Activated CD4-positive, CD25-positive, alpha-beta regulatory T cell (primary cell): ENCODE results near the gene TBC1D2B.
"Not testable (repeated sequence)": the region's sequence is repeated elsewhere in the genome, so short reads cannot be mapped to it uniquely, and the experiment has no call there.

Experiments used
- DNase-seq, 4 experiments: peaks; one replicate each; lab custom pipeline; 2025; lab: John Stamatoyannopoulos, UW

Gene TBC1D2B

DNA sequence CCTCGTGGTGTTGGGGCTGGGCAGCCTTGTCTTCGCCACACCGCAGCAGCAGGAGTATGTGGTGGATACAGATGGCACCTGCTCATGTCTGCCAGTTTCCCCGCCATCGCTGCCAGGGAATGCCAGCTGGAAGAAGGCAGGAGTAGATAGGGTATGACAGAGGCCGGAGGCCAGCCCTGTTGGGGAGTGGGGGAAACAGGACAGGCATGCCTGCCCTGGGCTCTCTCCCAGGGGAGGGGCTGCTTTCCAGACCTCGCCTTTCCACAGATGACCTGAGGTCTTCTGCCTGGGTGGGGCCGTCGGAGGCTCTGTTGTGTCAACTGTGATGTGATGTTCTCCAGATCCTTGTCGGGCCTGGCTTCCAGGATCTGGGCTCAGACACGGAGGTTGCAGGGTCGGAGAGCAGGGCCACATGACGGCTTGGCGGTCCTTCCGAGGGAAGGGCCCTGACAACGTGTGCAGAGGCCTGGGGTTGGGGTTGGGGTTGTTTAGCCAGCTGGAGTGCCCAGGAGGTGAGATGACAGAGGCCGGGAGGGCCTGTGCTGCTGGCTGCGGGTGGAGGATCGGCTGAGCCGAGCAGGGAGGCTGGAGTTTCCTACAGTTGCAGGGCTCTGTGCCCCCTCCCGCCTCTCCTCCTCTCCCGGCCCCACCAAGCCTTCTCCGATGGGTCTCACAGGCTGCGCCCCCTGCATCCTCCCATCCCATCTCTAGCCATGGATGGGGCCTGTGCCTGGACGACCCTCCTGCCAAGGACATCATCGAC, 102.0 kb downstream of the TBC1D2B start:
- no peak for DNase-seq

DNA sequence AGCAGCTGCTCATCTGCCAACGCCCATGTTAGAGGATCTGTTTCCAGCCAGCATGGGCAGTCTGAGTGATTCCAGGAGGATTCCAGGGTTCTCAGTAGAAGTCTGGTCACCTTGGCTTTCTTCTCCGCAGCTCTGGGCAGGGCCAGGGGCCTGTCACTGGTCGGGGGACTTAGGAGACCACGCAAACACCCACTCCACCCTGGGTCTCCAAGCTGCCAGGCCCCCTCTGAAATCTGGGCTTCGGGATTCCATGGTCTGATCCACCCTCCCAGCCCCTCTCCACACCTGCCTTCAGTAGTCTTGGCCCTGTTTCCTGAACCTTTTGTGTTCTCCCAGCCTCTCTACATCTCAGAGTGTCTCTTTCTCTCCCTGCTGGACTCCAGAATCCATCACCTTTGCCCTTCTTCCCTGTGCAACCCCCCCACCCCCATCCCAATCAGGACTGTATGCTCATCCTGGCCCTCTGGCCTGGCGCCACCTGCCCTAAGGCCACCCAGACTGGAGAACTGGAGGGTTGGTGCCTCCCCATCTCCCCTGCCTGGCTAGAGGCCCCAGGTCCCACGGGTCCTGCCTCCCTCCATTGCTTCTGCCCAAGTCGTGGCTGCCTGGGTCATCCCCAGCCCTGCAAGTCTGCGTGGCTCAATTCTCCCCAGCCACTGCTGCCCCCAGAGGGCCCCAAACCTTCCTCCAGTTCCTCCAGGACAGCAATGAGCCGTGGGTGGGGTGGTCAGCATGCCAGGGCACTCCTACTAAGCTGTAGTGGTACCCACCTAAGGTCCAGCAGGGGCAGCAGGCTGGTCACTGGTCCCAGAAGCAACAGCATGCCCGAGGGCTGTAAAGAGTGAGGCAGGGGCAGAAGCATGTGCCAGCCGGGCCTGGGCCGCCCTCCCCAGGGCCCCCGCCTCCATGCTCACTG, 102.8 kb downstream of the TBC1D2B start:
- no peak for DNase-seq

DNA sequence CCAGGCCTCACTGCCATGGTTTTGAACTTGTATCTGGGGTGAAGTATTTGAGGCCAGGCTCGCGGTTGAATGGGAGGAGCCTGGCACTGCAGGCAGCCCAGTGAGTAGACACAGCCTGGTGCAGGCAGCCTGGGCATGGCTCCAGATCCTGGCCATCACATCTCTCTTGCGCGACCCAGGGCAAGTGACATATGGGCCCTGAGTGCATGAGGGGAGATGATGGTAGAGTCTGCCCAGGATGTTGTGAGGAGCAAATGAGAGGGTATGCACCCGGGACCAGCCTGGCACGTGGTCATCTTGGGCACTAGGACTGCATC, 103.5 kb downstream of the TBC1D2B start:
- no peak for DNase-seq

DNA sequence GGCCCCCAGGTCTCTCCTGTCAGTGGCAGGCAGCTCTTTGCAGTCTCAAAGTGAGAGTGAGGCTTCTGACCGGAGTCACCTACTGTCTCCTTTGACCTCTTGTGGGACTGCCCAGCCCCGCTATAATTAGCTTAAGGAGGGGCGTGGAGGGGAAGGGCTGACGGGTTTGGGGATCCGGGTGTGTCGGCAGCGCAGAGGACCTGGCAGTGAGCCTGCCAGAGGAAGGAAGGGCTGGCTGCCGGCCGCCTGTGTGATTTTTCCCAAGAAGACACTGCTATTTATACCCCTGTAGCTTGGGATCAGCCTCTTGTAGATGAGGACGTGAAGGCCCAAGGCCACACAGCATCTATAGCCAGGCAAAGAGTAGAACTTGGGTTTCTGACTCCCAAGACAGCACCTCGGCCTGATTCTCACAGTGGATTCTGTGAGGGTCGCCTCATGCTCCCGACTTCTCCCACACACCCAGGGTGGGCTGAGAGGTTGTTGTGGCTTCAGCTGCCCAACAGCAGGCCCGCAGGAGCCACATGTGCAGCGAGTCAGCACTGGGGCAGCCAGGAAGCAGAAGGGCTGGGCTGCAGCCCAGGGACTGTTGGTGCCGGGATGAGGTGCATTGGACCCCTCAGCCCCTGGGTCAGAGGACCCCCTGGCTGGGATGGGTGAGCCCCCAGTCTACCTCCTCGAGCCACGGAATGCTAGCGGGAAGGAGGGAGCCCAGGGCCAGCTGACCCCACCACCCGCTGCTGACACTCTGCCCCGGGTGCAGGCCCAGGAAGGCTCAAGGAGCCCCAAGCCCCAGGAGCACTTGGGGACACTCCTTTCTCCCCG, 104.0 kb downstream of the TBC1D2B start:
- not testable (repeated sequence) for DNase-seq

DNA sequence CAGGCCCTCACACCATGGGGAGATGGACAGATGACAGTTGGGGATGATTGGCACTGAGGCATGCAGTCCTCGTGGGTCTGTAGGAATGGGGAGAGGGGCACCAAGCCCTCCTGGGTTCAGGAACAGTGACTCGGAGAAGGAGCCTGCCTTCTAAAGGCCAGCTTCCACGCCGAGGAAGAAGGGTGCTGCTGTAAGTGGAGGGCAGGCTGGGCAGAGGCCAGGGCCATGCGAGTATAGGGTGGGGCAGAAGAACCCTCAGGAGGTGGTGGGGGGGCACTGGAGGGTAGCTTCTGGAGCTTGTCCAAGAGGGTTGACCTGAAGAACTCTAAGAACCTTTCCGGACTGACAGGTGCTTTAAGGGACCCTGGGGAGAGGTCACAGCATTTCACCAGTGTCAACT, 104.8 kb downstream of the TBC1D2B start:
- not testable (repeated sequence) for DNase-seq

DNA sequence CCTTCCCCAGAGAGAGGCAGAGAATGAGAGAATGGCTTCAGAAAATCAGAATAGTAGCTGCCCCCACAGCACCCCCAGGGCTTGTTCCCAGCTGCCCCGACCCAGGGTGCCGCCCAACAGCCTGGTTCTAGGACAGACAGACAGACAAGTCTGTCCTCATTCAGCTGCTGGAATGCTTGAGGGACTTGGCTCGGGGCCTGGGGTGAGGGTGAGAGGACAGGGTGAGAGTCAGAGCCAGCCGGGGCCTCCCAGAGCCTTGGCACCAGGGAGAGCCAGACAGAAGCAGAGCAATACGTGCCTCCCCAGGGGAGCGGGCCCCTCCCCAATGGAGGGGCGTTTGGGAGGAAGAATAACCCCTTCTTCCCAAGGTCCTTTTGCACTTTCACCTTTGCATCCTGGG, 105.6 kb downstream of the TBC1D2B start:
- not testable (repeated sequence) for DNase-seq

DNA sequence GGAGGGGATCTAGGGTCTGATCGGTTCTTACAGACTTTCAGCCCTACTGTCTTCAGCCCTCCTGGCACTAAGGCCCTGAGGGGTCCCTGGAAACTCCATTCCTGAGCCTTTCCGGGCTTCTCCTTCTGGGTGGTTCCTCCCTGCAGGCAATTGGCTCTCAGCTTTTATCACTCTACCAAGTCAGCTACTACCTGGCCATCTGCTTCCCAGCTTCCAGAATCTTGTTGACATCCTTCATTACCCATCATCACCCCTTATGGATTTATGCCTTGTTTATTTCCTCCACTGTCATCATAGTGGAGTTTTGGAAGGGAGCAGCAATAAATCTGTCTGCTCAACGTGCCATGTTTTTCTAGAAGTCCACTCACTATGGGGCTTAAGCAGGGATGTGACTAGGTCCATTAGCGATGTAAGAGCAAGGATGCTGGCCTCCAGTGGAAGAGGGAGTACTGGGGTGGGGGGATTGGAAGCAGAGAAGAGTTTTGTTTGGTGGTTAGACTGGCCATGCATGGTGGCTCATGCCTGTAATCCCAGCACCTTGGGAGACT, 106.6 kb downstream of the TBC1D2B start:
- DNase-seq: not testable (repeated sequence)

DNA sequence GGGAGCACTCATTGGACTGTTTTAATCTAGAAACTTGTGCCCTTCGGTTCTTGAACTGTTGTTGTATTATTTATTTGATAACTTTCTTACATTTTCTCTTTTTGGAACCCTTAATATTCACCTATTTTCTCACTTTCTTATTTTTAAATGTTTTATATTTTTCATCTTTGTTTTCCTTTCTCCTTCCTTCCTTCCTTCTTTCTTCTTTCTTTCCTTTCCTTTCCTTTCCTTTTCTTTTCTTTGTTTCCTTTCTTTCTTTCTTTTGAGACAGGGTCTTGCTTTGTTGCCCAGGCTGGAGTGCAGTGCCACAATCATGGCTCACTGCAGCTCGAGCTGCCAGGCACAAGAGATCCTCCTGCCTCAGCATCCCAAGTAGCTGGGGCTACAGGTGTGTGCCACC, 108.5 kb downstream of the TBC1D2B start:
- no peak for DNase-seq

DNA sequence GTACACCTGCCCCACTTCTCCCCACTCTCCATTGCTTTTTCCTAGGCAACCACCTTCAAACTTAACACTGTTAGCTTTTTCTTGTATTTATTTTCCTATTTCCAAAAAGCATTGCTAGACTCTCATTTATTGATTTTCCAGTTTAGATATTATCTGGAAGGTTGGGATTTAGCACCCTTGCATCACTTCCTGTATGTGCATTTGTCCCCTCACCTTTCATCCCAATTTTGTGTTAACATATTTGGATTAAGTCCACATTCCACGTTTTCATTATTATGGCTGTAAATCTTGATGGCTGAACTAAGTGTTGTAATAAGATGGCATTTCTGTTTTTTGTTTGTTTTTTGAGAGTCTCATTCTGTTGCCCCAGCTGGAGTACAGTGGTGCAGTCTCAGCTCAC, 109.7 kb downstream of the TBC1D2B start:
- DNase-seq: no peak

DNA sequence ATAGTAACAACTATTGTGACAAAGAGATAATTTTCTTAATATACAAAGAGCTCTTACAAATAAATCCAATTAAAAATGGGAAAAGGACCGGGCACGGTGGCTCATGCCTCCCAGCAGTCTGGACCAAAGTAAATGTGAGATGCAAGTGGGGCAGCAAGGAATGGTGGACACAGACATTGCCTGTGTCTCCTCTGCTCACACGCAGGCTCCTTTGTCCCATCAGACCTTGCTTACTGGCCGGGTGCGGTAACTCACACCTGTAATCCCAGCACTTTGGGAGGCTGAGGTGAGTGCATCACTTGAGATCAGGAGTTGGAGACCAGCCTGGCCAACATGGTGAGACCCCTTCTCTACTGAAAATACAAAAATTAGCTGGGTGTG, 110.3 kb downstream of the TBC1D2B start:
- not testable (repeated sequence) for DNase-seq

DNA sequence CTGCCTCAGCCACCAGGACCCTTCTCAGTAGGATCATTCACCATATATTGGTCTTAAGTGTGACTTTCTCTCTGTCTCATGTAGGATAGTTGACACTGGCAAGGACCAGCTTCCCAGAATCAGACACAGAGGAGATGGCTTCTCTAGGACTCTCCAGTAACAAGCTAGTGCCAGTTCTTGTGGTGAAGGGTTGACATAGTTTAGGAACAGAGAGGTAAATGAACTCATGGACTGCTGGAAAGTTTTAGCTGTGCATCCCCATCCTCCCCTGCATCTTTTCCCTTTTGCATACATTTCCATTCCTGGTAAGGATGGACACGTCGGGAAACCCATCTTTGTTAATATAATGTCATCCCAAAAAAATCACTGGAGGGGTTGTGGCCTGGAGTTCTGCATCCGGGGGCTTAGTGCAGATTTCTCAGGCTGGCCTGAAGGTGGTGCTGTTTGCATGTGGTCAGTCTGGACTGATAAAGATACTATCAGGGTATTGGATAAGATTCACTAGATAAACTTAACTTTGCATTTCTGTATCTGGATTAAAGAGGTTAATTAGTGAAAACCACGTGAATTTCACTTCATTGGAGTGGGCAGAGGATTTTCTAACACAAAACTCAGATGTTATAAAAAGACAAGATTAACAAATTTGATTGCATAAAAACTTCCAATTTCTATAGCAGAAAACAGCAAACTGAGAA, 110.8 kb downstream of the TBC1D2B start:
- DNase-seq: peak in 3 of 4 experiments; percentile 12 to 34 (median 33)

DNA sequence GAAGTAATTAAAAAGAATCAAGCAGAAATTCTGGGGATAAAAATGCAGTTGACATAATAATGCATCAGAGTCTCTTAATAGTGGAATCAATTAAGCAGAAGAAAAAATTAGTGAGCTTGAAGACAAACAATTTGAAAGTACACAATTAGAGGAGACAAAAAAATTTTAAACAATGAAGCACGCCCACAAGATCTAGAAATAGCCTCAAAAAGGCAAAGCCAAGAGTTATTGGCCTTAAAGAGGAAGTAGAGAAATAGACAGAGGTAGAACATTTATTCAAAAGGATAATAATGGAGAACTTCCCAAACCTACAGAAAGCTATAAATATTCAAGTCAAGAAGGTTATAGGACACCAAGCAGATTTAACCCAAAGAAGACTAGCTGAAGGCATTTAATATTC, 113.3 kb downstream of the TBC1D2B start:
- no peak for DNase-seq

DNA sequence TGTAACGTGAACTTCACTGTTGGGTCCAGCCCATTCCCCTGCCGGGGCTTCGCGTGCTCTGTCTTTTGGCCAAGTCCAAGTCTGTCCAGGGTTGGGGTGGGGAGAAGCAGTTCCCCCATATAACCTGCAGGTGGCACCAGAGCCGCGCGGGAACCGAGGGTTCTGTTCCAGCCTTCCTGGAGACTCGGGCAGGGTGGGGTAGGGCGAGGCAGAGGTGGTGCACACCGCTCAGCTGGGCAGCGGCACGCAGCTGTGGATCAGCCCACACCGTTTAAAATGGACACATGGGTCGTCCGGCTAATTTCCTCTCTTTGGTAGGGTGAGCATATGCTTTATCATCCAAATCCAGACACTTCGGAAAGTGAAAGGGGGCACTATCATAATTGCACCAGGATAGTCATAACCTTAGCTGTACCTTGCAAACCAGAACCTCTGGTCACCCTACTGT, 118.1 kb downstream of the TBC1D2B start:
- peak; percentile 30 to 65 (median 44) for DNase-seq

DNA sequence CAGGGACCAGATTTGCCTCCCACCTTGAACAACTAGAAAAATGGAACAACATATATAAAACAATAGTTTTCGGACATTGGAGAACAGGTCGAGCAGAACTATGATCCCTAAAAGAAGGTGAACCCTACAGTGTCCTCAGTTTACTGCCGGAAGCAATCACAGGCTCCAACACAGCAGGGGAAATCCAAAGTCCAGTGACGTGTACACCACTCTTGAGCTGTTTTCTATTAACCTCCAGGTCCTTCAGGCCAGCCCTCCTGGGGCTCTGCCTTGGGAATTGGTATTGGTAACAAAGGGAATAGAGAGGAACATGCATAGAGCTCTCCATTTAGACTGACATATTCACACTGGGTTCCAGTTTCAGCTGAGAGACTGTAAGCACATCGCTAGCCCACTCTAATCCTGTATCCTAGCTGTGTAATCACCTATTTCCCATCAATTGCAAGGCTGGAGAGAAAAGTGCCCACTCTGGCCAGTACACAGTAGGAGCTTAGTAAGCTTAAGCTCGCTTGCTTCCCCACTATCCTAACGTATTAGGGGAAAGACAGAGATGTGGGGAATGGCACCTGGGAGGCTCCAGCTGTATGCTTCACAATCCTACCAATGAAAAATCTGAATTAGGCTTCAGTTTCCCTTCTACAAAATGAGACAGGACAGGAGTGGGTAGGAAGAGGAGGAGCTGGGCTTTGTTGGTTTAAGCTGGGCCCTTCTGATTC, 118.6 kb downstream of the TBC1D2B start:
- not testable (repeated sequence) for DNase-seq

DNA sequence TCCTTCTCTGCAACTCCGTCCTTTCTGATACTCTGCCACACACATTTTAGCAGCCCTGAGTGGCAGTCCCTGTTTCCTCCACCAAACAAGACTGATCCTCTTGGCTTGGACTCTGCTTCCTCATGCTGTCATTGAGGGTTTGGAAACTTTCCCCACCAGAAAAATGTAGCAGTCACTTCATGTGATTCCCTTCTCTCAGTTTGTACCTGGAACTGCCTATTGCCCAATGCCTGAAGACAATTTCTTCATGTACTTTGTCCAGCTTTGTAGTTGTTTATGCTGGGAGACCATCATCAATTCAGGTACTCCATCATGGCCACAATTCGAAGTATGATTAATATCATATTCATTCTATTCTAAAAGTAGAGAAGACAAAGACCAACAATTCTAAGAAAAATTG, 119.5 kb downstream of the TBC1D2B start:
- DNase-seq: not testable (repeated sequence)

DNA sequence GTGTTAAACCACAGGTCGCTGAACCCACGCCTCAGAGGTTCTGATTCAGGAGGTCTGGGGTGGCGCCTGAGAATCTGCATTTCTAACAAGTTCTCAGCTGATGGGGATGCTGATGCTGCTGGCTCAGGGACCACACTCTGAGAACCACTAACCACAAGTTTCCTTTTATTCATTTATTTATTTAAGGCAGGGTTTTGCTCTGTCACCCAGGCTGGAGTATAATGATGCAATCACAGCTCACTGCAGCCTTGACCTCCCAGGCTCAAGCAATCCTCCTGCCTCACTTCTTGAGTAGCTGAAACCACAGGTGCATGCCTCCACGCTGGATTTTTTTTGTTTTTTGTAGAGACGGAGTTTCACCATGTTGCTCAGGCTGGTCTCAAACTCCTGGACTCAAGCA, 123.6 kb downstream of the TBC1D2B start:
- not testable (repeated sequence) for DNase-seq

DNA sequence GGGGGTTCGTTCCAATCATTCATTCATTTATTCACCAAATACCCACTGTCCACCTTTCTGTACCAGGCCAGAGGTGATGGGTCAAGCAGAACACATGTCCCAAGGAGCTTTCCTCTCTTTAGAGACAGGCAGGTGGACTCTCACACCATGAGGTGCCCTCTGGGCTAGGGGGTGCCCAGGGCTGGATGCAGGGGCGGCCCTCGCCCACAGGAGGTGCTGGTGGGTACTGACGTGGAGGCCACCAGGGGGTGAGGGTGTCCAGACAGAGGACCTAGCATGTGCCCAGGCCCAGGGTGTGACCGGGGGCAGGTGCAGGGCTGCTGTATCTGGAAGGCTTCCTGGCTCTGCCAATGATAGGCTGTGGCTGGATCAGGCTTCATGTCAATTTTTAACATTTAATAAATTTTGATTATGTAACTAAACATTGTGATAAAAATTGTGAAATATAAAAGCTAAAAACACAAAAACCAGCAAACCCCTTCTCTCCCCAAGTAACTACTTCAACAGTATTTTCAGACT, 124.5 kb downstream of the TBC1D2B start:
- not testable (repeated sequence) for DNase-seq

DNA sequence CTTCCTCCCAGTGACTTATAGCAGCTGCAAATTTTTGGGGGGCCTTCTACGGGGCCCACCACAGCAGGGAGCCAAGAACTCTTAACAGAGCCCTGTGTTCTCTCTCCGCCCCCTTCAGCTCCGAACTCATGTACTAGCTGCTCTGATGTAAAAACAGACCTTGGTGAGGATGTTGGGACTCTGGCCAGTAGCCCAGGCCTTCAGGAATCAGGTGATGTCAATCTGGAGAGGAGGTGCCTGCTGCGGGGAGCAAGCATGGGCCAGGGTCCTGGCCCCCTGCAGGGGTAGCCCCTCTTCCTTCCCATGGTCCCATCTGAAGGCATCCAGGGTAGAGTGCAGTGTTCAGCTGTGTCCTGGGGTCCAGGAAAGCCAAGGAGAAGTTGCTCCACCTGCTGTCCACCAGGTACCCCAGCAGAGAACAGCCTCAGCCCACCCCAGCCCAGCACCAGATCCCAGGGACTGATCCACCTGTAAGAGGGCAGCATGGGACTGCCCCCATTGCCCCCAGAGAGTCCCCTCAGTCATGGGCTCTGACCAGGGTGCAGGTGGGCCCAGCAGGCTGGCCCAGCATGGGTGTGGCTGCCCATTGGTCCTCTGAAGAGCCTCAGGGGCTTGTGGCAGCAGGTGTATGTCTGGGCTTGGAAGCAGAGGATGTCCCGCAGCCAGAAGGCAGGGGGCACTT, 126.3 kb downstream of the TBC1D2B start:
- not testable (repeated sequence) for DNase-seq

DNA sequence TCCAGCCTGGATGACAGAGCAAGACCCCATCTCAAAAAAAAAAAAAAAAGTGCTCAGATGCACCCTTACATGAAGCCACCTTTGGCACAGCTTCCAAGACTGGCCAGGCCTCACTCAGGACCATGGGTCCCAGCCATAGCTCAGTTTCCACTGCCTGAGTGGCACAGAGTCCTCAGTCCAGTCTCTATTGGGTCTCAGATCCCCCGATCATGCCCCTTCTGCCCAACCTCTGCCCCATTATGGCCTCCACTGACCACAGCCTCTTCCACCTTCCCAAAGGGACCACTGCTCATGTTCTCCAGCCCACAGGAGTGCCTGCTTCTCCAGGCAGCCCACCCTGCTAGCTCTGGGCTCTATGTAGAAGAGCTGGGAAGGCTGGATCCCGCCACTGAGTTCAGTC, 127.0 kb downstream of the TBC1D2B start:
- not testable (repeated sequence) for DNase-seq

DNA sequence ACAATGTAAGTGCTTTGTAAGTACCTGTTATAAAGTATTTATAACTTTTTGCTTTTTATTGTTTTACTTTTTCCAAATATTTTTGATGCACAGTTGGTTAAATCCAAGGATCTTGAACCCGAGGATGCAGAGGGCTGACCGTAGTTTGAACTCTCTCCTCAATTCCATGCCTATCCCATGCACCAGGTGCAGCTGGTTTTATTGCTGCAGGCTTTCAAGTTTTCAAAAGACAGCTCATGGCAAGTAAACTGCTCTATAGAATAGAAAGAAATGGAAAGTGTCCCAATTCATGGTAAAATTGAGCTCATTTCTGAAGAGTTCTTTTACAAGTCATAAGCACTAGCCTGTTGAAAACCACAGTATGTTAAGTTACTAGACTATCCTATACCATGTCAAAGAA, 131.9 kb downstream of the TBC1D2B start:
- DNase-seq: no peak
